ENCODE measurements around the gene NR0B1.

Gene NR0B1

GRCh38 chrX:30262763-30263162 is 46.4 kb downstream of the NR0B1 start:
- DNase-seq: no peak

- no peak for DNase-seq
Observed at GRCh38 chrX:30261012-30261411, 48.2 kb downstream of the NR0B1 start.

GRCh38 chrX:30259927-30260326 is 49.3 kb downstream of the NR0B1 start:
- no peak for DNase-seq
